CD14-positive monocyte (primary cell): ENCODE measurements around the gene LRRFIP2. TPM values are rescaled to one million over a fixed set of nuclear protein-coding genes. Genes with fewer than 3 reads are reported as not detected.

Experiments used
- DNase-seq, 3 donors: peaks; one replicate each; pipeline ENCODE4 v3.0.0-alpha.2; 2011 to 2022
- H2AFZ ChIP-seq: 2 replicates; pipeline ENCODE4 v1.6.0; 2012; ENCODE audit warnings: mild to moderate bottlenecking, low read depth, low read length, inconsistent platforms; ENCODE audit not compliant: insufficient read depth, poor library complexity, severe bottlenecking
- H3K27ac ChIP-seq, 2 donors: 1 replicate in 1 of 2; 2 replicates in 1 of 2; pipeline ENCODE4 v1.5.1; 2012 to 2013; ENCODE audit warnings: low read length in 2 of 2, control low read depth in 1 of 2, inconsistent platforms in 1 of 2, low read depth in 1 of 2, mild to moderate bottlenecking in 1 of 2
- H3K27me3 ChIP-seq, 2 donors: one replicate each; pipeline versions ENCODE4 v1.6.0 to v1.6.1; 2011 to 2013; ENCODE audit warnings: low read length in 2 of 2; ENCODE audit not compliant: control insufficient read depth in 2 of 2, insufficient read depth in 2 of 2
- H3K36me3 ChIP-seq, 2 donors: replicated peaks in 1 of 2; 1 replicate in 1 of 2; 2 replicates in 1 of 2; pipeline versions ENCODE4 v1.5.1 to v1.6.1; 2012 to 2013; ENCODE audit warnings: low read length in 2 of 2, control low read depth in 1 of 2, inconsistent platforms in 1 of 2, mild to moderate bottlenecking in 1 of 2; ENCODE audit not compliant: insufficient read depth in 2 of 2, control insufficient read depth in 1 of 2
- H3K4me1 ChIP-seq, 2 donors: 1 replicate in 1 of 2; 2 replicates in 1 of 2; pipeline versions ENCODE4 v1.5.1 to v1.6.1; 2012 to 2013; ENCODE audit warnings: low read length in 2 of 2, control low read depth in 1 of 2, inconsistent platforms in 1 of 2, mild to moderate bottlenecking in 1 of 2, moderate library complexity in 1 of 2; ENCODE audit not compliant: insufficient read depth in 2 of 2, control insufficient read depth in 1 of 2
- H3K4me2 ChIP-seq: replicated peaks from 2 replicates; pipeline ENCODE3; 2012; ENCODE audit warnings: low read length, moderate library complexity, mild to moderate bottlenecking; ENCODE audit not compliant: poor library complexity, severe bottlenecking; ENCODE audit errors: extremely low read depth
- H3K4me3 ChIP-seq, 3 experiments: fragments of 200-600 bp in 1 of 3; sonication (generic) in 1 of 3; replicated peaks in 1 of 3; 1 replicate in 2 of 3; 2 replicates in 1 of 3; pipeline ENCODE4 v1.5.1; 2011 to 2013; ENCODE audit warnings: low read length in 3 of 3, mild to moderate bottlenecking in 3 of 3, control low read depth in 2 of 3, low read depth in 2 of 3, inconsistent platforms in 1 of 3, moderate library complexity in 1 of 3
- H3K79me2 ChIP-seq: 2 replicates; pipeline ENCODE4 v1.6.0; 2012; ENCODE audit warnings: mild to moderate bottlenecking, control low read depth, inconsistent platforms, low read length, moderate library complexity; ENCODE audit not compliant: insufficient read depth
- H3K9ac ChIP-seq: 2 replicates; pipeline ENCODE4 v1.6.0; 2017; ENCODE audit warnings: low read length, mild to moderate bottlenecking; ENCODE audit not compliant: insufficient read depth, poor library complexity, severe bottlenecking
- H3K9me3 ChIP-seq, 2 donors: replicated peaks in 1 of 2; 1 replicate in 1 of 2; 2 replicates in 1 of 2; pipeline versions ENCODE4 v1.5.1 to v1.6.1; 2012 to 2013; ENCODE audit warnings: low read length in 2 of 2, control low read depth in 1 of 2; ENCODE audit not compliant: control insufficient read depth in 1 of 2, insufficient read depth in 1 of 2
- H4K20me1 ChIP-seq: 2 replicates; pipeline ENCODE4 v1.6.0; 2012; ENCODE audit warnings: mild to moderate bottlenecking, low read length, control low read depth, moderate library complexity; ENCODE audit not compliant: insufficient read depth
- H3K27ac Mint-ChIP-seq, 7 donors: one replicate each; pipeline ENCODE4 v1.8.0; 2020; ENCODE audit warnings: mild to moderate bottlenecking in 7 of 7, mixed read lengths in 7 of 7, moderate library complexity in 6 of 7, inconsistent platforms in 2 of 7
- H3K27me3 Mint-ChIP-seq, 3 donors: one replicate each; pipeline ENCODE4 v1.8.0; 2021 to 2022; ENCODE audit warnings: low read depth in 3 of 3, mild to moderate bottlenecking in 3 of 3, mixed read lengths in 3 of 3, moderate library complexity in 3 of 3, inconsistent platforms in 1 of 3
- H3K36me3 Mint-ChIP-seq, 2 donors: one replicate each; pipeline ENCODE4 v1.8.0; 2020; ENCODE audit warnings: mixed read lengths in 2 of 2, inconsistent platforms in 1 of 2, mild to moderate bottlenecking in 1 of 2
- H3K4me1 Mint-ChIP-seq: one replicate; pipeline ENCODE4 v1.8.0; 2020; ENCODE audit warnings: mild to moderate bottlenecking, mixed read lengths
- H3K4me3 Mint-ChIP-seq, 2 donors: one replicate each; pipeline ENCODE4 v1.8.0; 2020; ENCODE audit warnings: mild to moderate bottlenecking in 2 of 2, mixed read lengths in 2 of 2, moderate library complexity in 1 of 2
- H3K9me3 Mint-ChIP-seq, 7 donors: one replicate each; pipeline ENCODE4 v1.8.0; 2020 to 2022; ENCODE audit warnings: mixed read lengths in 7 of 7, mild to moderate bottlenecking in 6 of 7, moderate library complexity in 6 of 7, inconsistent platforms in 2 of 7
- CTCF ChIP-seq: fragments of 200-600 bp; IDR thresholded peaks from one replicate; pipeline ENCODE4 v1.8.0; 2022; ENCODE audit warnings: antibody characterized with exemption, mild to moderate bottlenecking
- WGBS: methylation state at CpG from one replicate; pipeline ENCODE4 v1.1.5; 2013; ENCODE audit warnings: missing lambda C conversion rate; ENCODE audit not compliant: insufficient coverage; 5-methylcytosine and 5-hydroxymethylcytosine counted together
- intact Hi-C, 2 donors: fragments of 100-400 bp; cut with micrococcal nuclease; formaldehyde crosslinking; loops; one replicate each; pipeline versions ENCODE4 v1.15.0 to v1.15.1; 2023
- polyA plus RNA-seq, 3 donors: library from polyadenylated mRNA; depleted of rRNA in 1 of 3; unstranded in 2 of 3; stranded (reverse) in 1 of 3; fragments of 300-500 nt in 2 of 3; fragments of >200 nt in 1 of 3; fragmentation: Illumina TruSeq in 2 of 3; gene quantifications; 1 replicate in 2 of 3; 2 replicates in 1 of 3; pipeline ENCODE4 v1.2.3, GENCODE V29; 2012 to 2021

Gene LRRFIP2
- polyA plus RNA-seq, 3 donors, result 30.9 to 39.4 (median 31.7) TPM

GRCh38 chr3:37140899-37141541, 33.4 kb downstream of the LRRFIP2 start:
- H3K4me3 Mint-ChIP-seq, result no peak overlapping the region

GRCh38 chr3:37139567-37140052, 34.8 kb downstream of the LRRFIP2 start:
- no peak overlapping the region for H3K9ac ChIP-seq
- no peak overlapping the region for H3K4me2 ChIP-seq
- H3K9me3 ChIP-seq, result no peaks in the 10 kb centered on the region
- peaks cover 55% of the 10 kb centered on the region for H3K79me2 ChIP-seq
- no peak for TF ChIP-seq CTCF
- no peak overlapping the region for H3K4me3 ChIP-seq
- H3K36me3 Mint-ChIP-seq, result peaks cover 0 to 8% of the 10 kb centered on the region in 2 donors
- no peaks in the 10 kb centered on the region for H3K27me3 Mint-ChIP-seq
- peaks cover 14 to 29% of the 10 kb centered on the region in 2 donors for H3K4me1 ChIP-seq
- H3K4me1 Mint-ChIP-seq, result peaks cover 22% of the 10 kb centered on the region
- H2AFZ ChIP-seq, result no peak overlapping the region
- H3K4me3 Mint-ChIP-seq, result no peak overlapping the region
- no peak overlapping the region for H3K27ac ChIP-seq
- peaks cover 0 to 3% (median 0%) of the 10 kb centered on the region in 7 donors for H3K9me3 Mint-ChIP-seq
- H4K20me1 ChIP-seq, result no peaks in the 10 kb centered on the region
- H3K36me3 ChIP-seq, result peaks cover 14 to 28% of the 10 kb centered on the region in 2 donors
- no peak for DNase-seq
- no peak overlapping the region for H3K27ac Mint-ChIP-seq
- WGBS, result 100% methylated on average over 1 of the region's 1 CpG
- H3K27me3 ChIP-seq, result no peaks in the 10 kb centered on the region
- intact Hi-C loops, result no loop called here

More at GRCh38 chr3:37140899-37141541, 33.4 kb downstream of the LRRFIP2 start:
- H3K79me2 ChIP-seq, result peaks cover 51% of the 10 kb centered on the region
- Mint-ChIP-seq H3K27ac (no peak overlapping the region), H3K9me3 (peaks cover 0 to 3% (median 0%) of the 10 kb centered on the region in 7 donors), H3K4me1 (peaks cover 28% of the 10 kb centered on the region), H3K36me3 (peaks cover 0 to 8% of the 10 kb centered on the region in 2 donors), H3K27me3 (no peaks in the 10 kb centered on the region)
- no peak overlapping the region for H3K4me3 ChIP-seq
- no peak for TF ChIP-seq CTCF
- no peaks in the 10 kb centered on the region for H3K27me3 ChIP-seq
- intact Hi-C loops, result no loop called here
- no peaks in the 10 kb centered on the region for H3K9me3 ChIP-seq
- DNase-seq, result no peak
- H3K36me3 ChIP-seq, result peaks cover 14 to 28% of the 10 kb centered on the region in 2 donors
- H2AFZ ChIP-seq, result no peak overlapping the region
- WGBS, result 96% methylated on average over 2 of the region's 3 CpGs
- peaks cover 17 to 32% of the 10 kb centered on the region in 2 donors for H3K4me1 ChIP-seq
- peak overlapping the region in 1 of 2 donors; percentile 12 for H3K27ac ChIP-seq
- no peaks in the 10 kb centered on the region for H4K20me1 ChIP-seq
- H3K9ac ChIP-seq, result no peak overlapping the region
- H3K4me2 ChIP-seq, result no peak overlapping the region
